Measurements from ENCODE around the gene PLEKHG2. TPM values are rescaled to one million over a fixed set of nuclear protein-coding genes. Genes with fewer than 3 reads are reported as not detected.

PLEKHG2 gene
- total and polyA plus RNA-seq, 9 of the 15 experiments (the other 6 are each of a cell fraction or from before 2014, with no cell fraction given), result 0.98 to 45.7 (median 9.8) TPM

- TF ChIP-seq FOXP4 (CRISPR knock-in tag; IDR thresholded peaks at IDR 0.05; ENCODE audit: borderline replicate concordance), result no peak
- peak; percentile 32; the same call in 1 of the 2 replicates for TF ChIP-seq PKNOX1 (IDR thresholded peaks at IDR 0.05)
- 0 out of 2 replicates have a peak, but pooled peaks have one; percentile 63 for TF ChIP-seq ATF3 (IDR thresholded peaks at IDR 0.05)
- TF ChIP-seq ATF3 (CRISPR knock-in tag; conservative IDR thresholded peaks at IDR 0.05), result no peak
- TF ChIP-seq MED1 (CRISPR knock-in tag; IDR thresholded peaks at IDR 0.05; ENCODE audit: borderline replicate concordance), result no peak
- TF ChIP-seq MCM5 (IDR thresholded peaks at IDR 0.05; ENCODE audit: low read depth), result no peak
- TF ChIP-seq JUND (IDR thresholded peaks at IDR 0.05; ENCODE audit: borderline replicate concordance, low read depth, low read length), result no peak; the same call in 1 of the 2 replicates
- TF ChIP-seq JUND (tag; IDR thresholded peaks at IDR 0.05; ENCODE audit: borderline replicate concordance, low read depth, low read length), result peak; percentile 81; the same call in 1 of the 3 replicates
- no peak for TF ChIP-seq ATF1 (CRISPR knock-in tag; IDR thresholded peaks at IDR 0.05)
- no peak for TF ChIP-seq ATF1 (tag; IDR thresholded peaks at IDR 0.05)
- TF ChIP-seq EP300 (IDR thresholded peaks at IDR 0.05; ENCODE audit: low read length), result peak; percentile 42; the same call in 1 of the 2 replicates
- no peak for TF ChIP-seq BRCA1 (IDR thresholded peaks at IDR 0.05)
- TF ChIP-seq BRCA1 (CRISPR knock-in tag; IDR thresholded peaks at IDR 0.05), result no peak
- peak; percentile 62; the same call in 1 of the 2 replicates for TF ChIP-seq HMBOX1 (IDR thresholded peaks at IDR 0.05)
- no peak for TF ChIP-seq CSDE1 (IDR thresholded peaks at IDR 0.05)
- TF ChIP-seq HDAC2 (IDR thresholded peaks at IDR 0.05), result 0 out of 2 replicates have a peak, but pooled peaks have one; percentile 47
- TF ChIP-seq ZEB2 (IDR thresholded peaks at IDR 0.05), result peak; percentile 57
- no peak for TF ChIP-seq SIN3B (IDR thresholded peaks at IDR 0.05; ENCODE audit: low read depth)
- TF ChIP-seq SP1 (CRISPR knock-in tag; IDR thresholded peaks at IDR 0.05), result no peak
- peak; percentile 80 for TF ChIP-seq SMARCA4 (IDR thresholded peaks at IDR 0.05)
- TF ChIP-seq CBFA2T3 (IDR thresholded peaks at IDR 0.05), result peak; percentile 23; the same call in 1 of the 2 replicates
- peak; percentile 10; the same call in 1 of the 2 replicates for TF ChIP-seq TEAD4 (IDR thresholded peaks at IDR 0.05; ENCODE audit: low read length)
- TF ChIP-seq TEAD4 (CRISPR knock-in tag; IDR thresholded peaks at IDR 0.05; ENCODE audit: borderline replicate concordance), result no peak
- TF ChIP-seq TRIM24 (IDR thresholded peaks at IDR 0.05), result 0 out of 4 replicates have a peak, but pooled peaks of 1 of the 2 experiments have one; percentile 17
- peak; percentile 73; the same call in 1 of the 2 replicates for TF ChIP-seq MYNN (IDR thresholded peaks at IDR 0.05)
- TF ChIP-seq MYNN (CRISPR knock-in tag; IDR thresholded peaks at IDR 0.05), result no peak
- no peak for TF ChIP-seq ZBTB43 (CRISPR knock-in tag; IDR thresholded peaks at IDR 0.05)
These were observed 11.4 kb upstream of the PLEKHG2 start (continued) for GRCh38 chr19:39401070-39401548.
